Esophagus muscularis mucosa (tissue), 4 donors: ENCODE results near the gene TAS1R1. TPM values are rescaled to one million over a fixed set of nuclear protein-coding genes. Genes with fewer than 3 reads are reported as not detected.

Source experiments
- DNase-seq: peaks from one replicate; pipeline ENCODE4 v3.0.0-alpha.2; 2017; ENCODE audit errors: extremely low spot score
- H3K27ac ChIP-seq, 4 donors: fragments of 200-600 bp; sonication (generic); replicated peaks in 1 of 4; 1 replicate in 3 of 4; 2 replicates in 1 of 4; pipeline ENCODE4 v1.5.1; 2016 to 2019; ENCODE audit warnings: mild to moderate bottlenecking in 1 of 4
- H3K27me3 ChIP-seq, 4 donors: fragments of 200-600 bp; sonication (generic); one replicate each; pipeline versions ENCODE4 v1.5.1 to v1.6.0; 2016 to 2019
- H3K36me3 ChIP-seq, 4 donors: fragments of 200-600 bp; sonication (generic); one replicate each; pipeline ENCODE4 v1.5.1; 2016 to 2019
- H3K4me1 ChIP-seq, 4 donors: fragments of 200-600 bp; sonication (generic); one replicate each; pipeline ENCODE4 v1.5.1; 2016 to 2019
- H3K4me3 ChIP-seq, 4 donors: fragments of 200-600 bp; sonication (generic); 1 replicate in 2 of 4; 2 replicates in 2 of 4; pipeline ENCODE4 v1.5.1; 2016 to 2019; ENCODE audit warnings: mild to moderate bottlenecking in 4 of 4, moderate library complexity in 1 of 4
- H3K9me3 ChIP-seq, 4 donors: fragments of 200-600 bp; sonication (generic); 1 replicate in 3 of 4; 2 replicates in 1 of 4; pipeline ENCODE4 v1.5.1; 2016 to 2019
- CTCF ChIP-seq, 3 experiments: fragments of 200-600 bp in 2 of 3; fragments of 450-650 bp in 1 of 3; sonication (generic) in 2 of 3; IDR thresholded peaks; one replicate each; pipeline ENCODE4 v1.5.1; 2017 to 2019; ENCODE audit warnings: antibody characterized with exemption in 3 of 3, mild to moderate bottlenecking in 2 of 3, moderate library complexity in 1 of 3
- EP300 ChIP-seq: sonication (generic); formaldehyde crosslinking; IDR thresholded peaks from one replicate; pipeline ENCODE4 v1.6.1; 2017; ENCODE audit warnings: antibody characterized with exemption
- POLR2A ChIP-seq: fragments of 450-650 bp; IDR thresholded peaks from one replicate; pipeline ENCODE4 v1.6.1; 2017; ENCODE audit warnings: antibody characterized with exemption, moderate library complexity, mild to moderate bottlenecking, low read depth
- POLR2AphosphoS5 ChIP-seq, 2 donors: sonication (generic); formaldehyde crosslinking; IDR thresholded peaks; one replicate each; pipeline ENCODE4 v1.6.1; 2017; ENCODE audit warnings: antibody characterized with exemption in 2 of 2
- WGBS: methylation state at CpG from one replicate; pipeline ENCODE4 v1.1.5; 2018; 5-methylcytosine and 5-hydroxymethylcytosine counted together
- intact Hi-C: fragments of 100-400 bp; cut with DNase I; formaldehyde crosslinking; loops from one replicate; pipeline ENCODE4 v1.15.1; 2023
- total RNA-seq, 4 donors: library from RNA; depleted of rRNA; stranded (reverse); fragments of >200 nt; gene quantifications; one replicate each; pipeline versions ENCODE4 v1.1.0 to v1.2.1, GENCODE V29; 2016

TAS1R1 gene
- total RNA-seq, 4 donors from 2014 or later, result not detected

GRCh38 chr1:6512908-6513280, 42.2 kb upstream of the TAS1R1 start:
- TF ChIP-seq POLR2AphosphoS5 (IDR thresholded peaks at IDR 0.05) (no peak), EP300 (no peak), CTCF (IDR thresholded peaks at IDR 0.05) (no peak), POLR2A (no peak)
- H3K4me3 ChIP-seq, result no peak overlapping the region
- peaks cover 0 to 11% (median 0%) of the 10 kb centered on the region in 4 donors for H3K27me3 ChIP-seq
- H3K36me3 ChIP-seq, result no peaks in the 10 kb centered on the region
- no peak for DNase-seq
- no peak overlapping the region for H3K27ac ChIP-seq
- H3K4me1 ChIP-seq, result peaks cover 0 to 3% (median 0%) of the 10 kb centered on the region in 4 donors
- WGBS, result 100% methylated on average over 5 of the region's 8 CpGs
- H3K9me3 ChIP-seq, result no peaks in the 10 kb centered on the region
- intact Hi-C loops, result no loop called here

GRCh38 chr1:6513320-6513801, 41.7 kb upstream of the TAS1R1 start:
- no peak for TF ChIP-seq CTCF (IDR thresholded peaks at IDR 0.05)
- TF ChIP-seq EP300, result no peak
- TF ChIP-seq POLR2A, result no peak
- no peak for TF ChIP-seq POLR2AphosphoS5 (IDR thresholded peaks at IDR 0.05)
- whole genome bisulfite sequencing, result 61% methylated on average over 4 of the region's 9 CpGs
- intact Hi-C loops, result no loop called here
- H3K9me3 ChIP-seq, result no peaks in the 10 kb centered on the region
- peaks cover 0 to 6% (median 0%) of the 10 kb centered on the region in 4 donors for H3K27me3 ChIP-seq
- no peak overlapping the region for H3K4me3 ChIP-seq
- no peaks in the 10 kb centered on the region for H3K36me3 ChIP-seq
- H3K27ac ChIP-seq, result no peak overlapping the region
- no peak for DNase-seq
- peaks cover 0 to 3% (median 0%) of the 10 kb centered on the region in 4 donors for H3K4me1 ChIP-seq

GRCh38 chr1:6515771-6516170, 39.3 kb upstream of the TAS1R1 start:
- Histone ChIP-seq H3K9me3 (no peaks in the 10 kb centered on the region), H3K27ac (no peak overlapping the region), H3K4me3 (no peak overlapping the region), H3K36me3 (peaks cover 0 to under 1% (median 0%) of the 10 kb centered on the region in 4 donors), H3K27me3 (no peaks in the 10 kb centered on the region), H3K4me1 (peaks cover 7 to 10% (median 9%) of the 10 kb centered on the region in 4 donors)
- TF ChIP-seq CTCF (IDR thresholded peaks at IDR 0.05) (no peak), POLR2A (no peak), EP300 (no peak), POLR2AphosphoS5 (IDR thresholded peaks at IDR 0.05) (no peak)
- DNase-seq, result no peak
- intact Hi-C loops, result no loop called here
- whole genome bisulfite sequencing, result 95% methylated on average over 4 of the region's 4 CpGs

GRCh38 chr1:6517435-6517851, 37.7 kb upstream of the TAS1R1 start:
- Histone ChIP-seq H3K4me3 (no peak overlapping the region), H3K27ac (no peak overlapping the region), H3K36me3 (peaks cover 0 to 14% (median 0%) of the 10 kb centered on the region in 4 donors), H3K4me1 (peaks cover 7 to 10% (median 9%) of the 10 kb centered on the region in 4 donors), H3K9me3 (no peaks in the 10 kb centered on the region), H3K27me3 (no peaks in the 10 kb centered on the region)
- 66% methylated on average over 8 of the region's 8 CpGs for WGBS
- intact Hi-C loops, result no loop called here
- TF ChIP-seq POLR2AphosphoS5 (IDR thresholded peaks at IDR 0.05) (no peak), CTCF (IDR thresholded peaks at IDR 0.05) (no peak), EP300 (no peak), POLR2A (no peak)
- DNase-seq, result no peak

GRCh38 chr1:6519491-6519934, 35.6 kb upstream of the TAS1R1 start:
- H3K4me3 ChIP-seq, result no peak overlapping the region
- no peaks in the 10 kb centered on the region for H3K27me3 ChIP-seq
- peaks cover 0 to 19% (median 2%) of the 10 kb centered on the region in 4 donors for H3K36me3 ChIP-seq
- WGBS, result 72% methylated on average over 11 of the region's 11 CpGs
- no peak for TF ChIP-seq CTCF (IDR thresholded peaks at IDR 0.05)
- TF ChIP-seq POLR2A, result no peak
- no peak for TF ChIP-seq EP300
- no peak for TF ChIP-seq POLR2AphosphoS5 (IDR thresholded peaks at IDR 0.05)
- intact Hi-C loops, result no loop called here
- no peak overlapping the region for H3K27ac ChIP-seq
- DNase-seq, result no peak
- H3K9me3 ChIP-seq, result no peaks in the 10 kb centered on the region
- H3K4me1 ChIP-seq, result peaks cover 7 to 10% (median 9%) of the 10 kb centered on the region in 4 donors
